Osteoblast (primary cell): ENCODE data around the gene ZSCAN22. TPM values are rescaled to one million over a fixed set of nuclear protein-coding genes. Genes with fewer than 3 reads are reported as not detected.

Source experiments
- DNase-seq: peaks from one replicate; pipeline ENCODE4 v3.0.0; 2011; ENCODE audit warnings: low spot score, mixed read lengths; ENCODE audit not compliant: insufficient read length; ENCODE audit errors: missing footprints
- H2AFZ ChIP-seq: 2 replicates; pipeline ENCODE4 v1.6.0; 2011; ENCODE audit warnings: mild to moderate bottlenecking, low read length
- H3K27ac ChIP-seq: 2 replicates; pipeline ENCODE4 v1.5.1; 2011; ENCODE audit warnings: mild to moderate bottlenecking, low read depth, low read length, moderate library complexity
- H3K27me3 ChIP-seq: 2 replicates; pipeline ENCODE4 v1.6.0; 2012; ENCODE audit warnings: mild to moderate bottlenecking, control low read depth, inconsistent platforms, low read length, moderate library complexity; ENCODE audit not compliant: insufficient read depth
- H3K36me3 ChIP-seq: 2 replicates; pipeline ENCODE4 v1.5.1; 2011; ENCODE audit warnings: mild to moderate bottlenecking, low read length, control low read depth, moderate library complexity; ENCODE audit not compliant: insufficient read depth
- H3K4me1 ChIP-seq: 2 replicates; pipeline ENCODE4 v1.5.1; 2011; ENCODE audit warnings: mild to moderate bottlenecking, low read length, control low read depth, moderate library complexity; ENCODE audit not compliant: insufficient read depth
- H3K4me2 ChIP-seq: 2 replicates; pipeline ENCODE4 v1.6.0; 2011; ENCODE audit warnings: mild to moderate bottlenecking, low read length; ENCODE audit not compliant: insufficient read depth
- H3K4me3 ChIP-seq: fragments of 200-600 bp; sonication (generic); 3 replicates; pipeline ENCODE4 v1.5.1; 2012; ENCODE audit warnings: mild to moderate bottlenecking, low read length, inconsistent platforms; ENCODE audit not compliant: insufficient read depth
- H3K79me2 ChIP-seq: 2 replicates; pipeline ENCODE4 v1.6.0; 2012; ENCODE audit warnings: mild to moderate bottlenecking, low read length, control low read depth, inconsistent platforms; ENCODE audit not compliant: insufficient read depth
- H3K9me3 ChIP-seq: 2 replicates; pipeline ENCODE4 v1.5.1; 2011; ENCODE audit warnings: low read depth, low read length, control low read depth
- H4K20me1 ChIP-seq: 2 replicates; pipeline ENCODE4 v1.6.0; 2012; ENCODE audit warnings: mild to moderate bottlenecking, low read length, control low read depth; ENCODE audit not compliant: insufficient read depth
- CTCF ChIP-seq: IDR thresholded peaks from 2 replicates; pipeline ENCODE4 v1.5.1; 2011; ENCODE audit warnings: mild to moderate bottlenecking, low read depth, low read length, moderate library complexity; ENCODE audit errors: extremely low read depth
- total RNA-seq: library from RNA; depleted of rRNA; stranded (reverse); fragments of >200 nt; gene quantifications from 2 replicates; pipeline ENCODE4 v1.2.3, GENCODE V29; 2012

ZSCAN22 gene
- total RNA-seq, 1 donor = 2.5 TPM

- no peak overlapping the region for H2AFZ ChIP-seq
- H3K9me3 ChIP-seq = no peaks in the 10 kb centered on the region
- DNase-seq = no peak
- H3K27me3 ChIP-seq = no peaks in the 10 kb centered on the region
- H3K27ac ChIP-seq = no peak overlapping the region
- H4K20me1 ChIP-seq = peaks cover 3% of the 10 kb centered on the region
- peaks cover 7% of the 10 kb centered on the region for H3K4me1 ChIP-seq
- peaks cover 7% of the 10 kb centered on the region for H3K36me3 ChIP-seq
- H3K4me2 ChIP-seq = no peak overlapping the region
- H3K4me3 ChIP-seq = no peak overlapping the region
- no peak for TF ChIP-seq CTCF
- H3K79me2 ChIP-seq = peaks cover 16% of the 10 kb centered on the region
These were observed 5.9 kb downstream of the ZSCAN22 start for GRCh38 chr19:58332697-58333096.

- Histone ChIP-seq H3K79me2 (no peaks in the 10 kb centered on the region), H3K4me1 (no peaks in the 10 kb centered on the region), H4K20me1 (no peaks in the 10 kb centered on the region), H3K4me2 (no peak overlapping the region), H2AFZ (no peak overlapping the region), H3K27ac (no peak overlapping the region), H3K36me3 (peaks cover 28% of the 10 kb centered on the region), H3K27me3 (no peaks in the 10 kb centered on the region), H3K9me3 (peaks cover 12% of the 10 kb centered on the region), H3K4me3 (no peak overlapping the region)
- no peak for DNase-seq
- no peak for TF ChIP-seq CTCF
These were observed 8.0 kb downstream of the ZSCAN22 start for GRCh38 chr19:58334691-58335249.

GRCh38 chr19:58335630-58336029, 8.8 kb downstream of the ZSCAN22 start:
- H3K4me2 ChIP-seq = no peak overlapping the region
- no peaks in the 10 kb centered on the region for H3K79me2 ChIP-seq
- H3K36me3 ChIP-seq = peaks cover 31% of the 10 kb centered on the region
- H3K9me3 ChIP-seq = peaks cover 12% of the 10 kb centered on the region
- DNase-seq = no peak
- no peak for TF ChIP-seq CTCF
- no peaks in the 10 kb centered on the region for H3K27me3 ChIP-seq
- H2AFZ ChIP-seq = no peak overlapping the region
- no peaks in the 10 kb centered on the region for H4K20me1 ChIP-seq
- H3K27ac ChIP-seq = no peak overlapping the region
- H3K4me1 ChIP-seq = no peaks in the 10 kb centered on the region
- H3K4me3 ChIP-seq = no peak overlapping the region

- DNase-seq = no peak
- TF ChIP-seq CTCF = no peak
These were observed 9.4 kb downstream of the ZSCAN22 start for GRCh38 chr19:58336216-58336615.

More at GRCh38 chr19:58336216-58336615, 9.4 kb downstream of the ZSCAN22 start:
- H3K36me3 ChIP-seq = peaks cover 31% of the 10 kb centered on the region
- H3K9me3 ChIP-seq = peaks cover 12% of the 10 kb centered on the region
- no peak overlapping the region for H3K4me3 ChIP-seq
- no peak overlapping the region for H2AFZ ChIP-seq
- no peaks in the 10 kb centered on the region for H4K20me1 ChIP-seq
- H3K27me3 ChIP-seq = no peaks in the 10 kb centered on the region
- H3K4me2 ChIP-seq = no peak overlapping the region
- H3K4me1 ChIP-seq = no peaks in the 10 kb centered on the region
- H3K27ac ChIP-seq = no peak overlapping the region
- H3K79me2 ChIP-seq = no peaks in the 10 kb centered on the region
